GM20431 (cell line): ENCODE measurements around the gene KDM4B.
"Not testable (repeated sequence)": the region's sequence is repeated elsewhere in the genome, so short reads cannot be mapped to it uniquely, and the experiment has no call there.

Source experiments
- in situ Hi-C: fragments of 300-500 bp; cut with MseI, MboI; formaldehyde crosslinking; loops from one replicate; pipeline ENCODE4 v1.15.0; 2020; ENCODE audit warnings: low sequenced_read_pairs; ENCODE audit not compliant: unreplicated experiment

KDM4B gene

DNA sequence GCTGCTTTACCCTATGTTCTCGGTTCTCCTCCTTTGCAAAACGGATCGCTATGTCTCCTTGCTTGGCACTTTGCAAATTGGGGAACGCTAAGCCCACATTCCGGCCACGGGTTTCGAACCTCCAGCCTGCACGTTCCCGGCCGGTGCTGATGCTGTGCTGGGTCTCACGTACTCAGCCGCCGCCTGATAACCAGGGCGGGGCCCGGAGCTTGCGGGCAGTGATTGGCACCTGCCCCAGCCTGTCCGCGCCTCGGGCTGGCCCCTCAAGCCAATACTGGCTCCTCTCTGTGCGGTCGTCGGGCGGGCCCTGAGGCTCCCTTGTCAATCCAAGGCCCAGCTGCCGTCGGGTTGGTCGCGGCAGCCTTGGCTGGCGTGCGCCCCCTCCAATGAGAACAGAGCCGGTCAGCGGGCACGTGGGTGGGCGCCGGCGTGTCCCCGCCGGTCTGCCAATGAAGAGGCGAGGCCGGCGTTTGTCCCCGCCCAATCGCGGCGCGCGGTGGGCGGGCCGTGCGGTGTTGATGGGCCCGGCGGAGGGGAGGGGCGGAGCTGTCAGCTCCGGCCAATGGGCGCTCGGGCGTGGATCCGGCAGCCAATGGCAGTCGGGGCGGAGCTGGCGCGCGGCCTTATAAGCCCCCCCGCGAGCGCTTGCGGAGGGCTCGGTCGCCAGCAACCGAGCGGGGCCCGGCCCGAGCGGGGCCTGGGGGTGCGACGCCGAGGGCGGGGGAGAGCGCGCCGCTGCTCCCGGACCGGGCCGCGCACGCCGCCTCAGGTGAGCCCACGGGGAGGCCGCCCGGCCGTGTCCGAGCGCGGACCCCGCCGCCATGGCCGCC lies at the start of gene KDM4B:
Gene KDM4B (plus strand): TSS at position 652 of the 830 bp plus-strand sequence. CDS start 63,778 bp downstream, outside the sequence.
- in situ Hi-C loops, result no loop called here

DNA sequence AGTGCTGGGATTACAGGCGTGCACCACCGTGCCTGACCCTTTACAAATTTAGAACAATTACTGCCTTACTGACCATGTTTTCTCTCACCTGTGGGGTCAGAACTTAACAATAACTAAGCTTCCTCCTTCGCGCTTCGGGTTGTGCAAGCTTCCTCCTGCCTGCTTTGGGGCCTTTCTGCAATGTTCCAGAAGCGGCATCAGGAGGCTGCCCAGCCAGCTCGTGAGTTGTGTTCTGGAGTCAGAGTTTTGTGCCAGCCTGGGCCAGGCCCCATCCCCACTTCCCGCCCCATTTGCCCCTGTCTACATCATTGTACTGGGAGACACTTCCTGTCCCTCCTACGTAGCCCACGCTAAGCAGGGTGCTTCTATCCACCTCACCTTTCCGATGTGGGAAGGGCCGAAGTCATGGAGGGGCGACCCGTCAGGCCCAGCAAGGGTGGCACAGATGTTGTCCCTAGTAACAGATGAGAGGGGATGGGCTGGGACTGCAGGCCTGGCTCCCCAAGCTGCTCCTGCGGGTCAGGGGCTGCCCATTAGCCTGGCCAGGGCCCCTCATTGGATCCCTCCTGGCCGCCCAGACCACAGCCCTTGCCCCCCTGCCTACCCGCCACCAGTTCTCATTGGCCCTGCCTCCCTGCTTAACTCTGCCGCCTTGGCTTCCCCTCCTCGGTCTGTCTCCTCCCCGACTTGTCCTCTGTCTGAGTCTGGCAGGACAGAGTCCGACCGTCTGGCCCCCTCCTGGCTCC lies 46.2 kb upstream of the KDM4B start:
- in situ Hi-C loops, result no loop called here

DNA sequence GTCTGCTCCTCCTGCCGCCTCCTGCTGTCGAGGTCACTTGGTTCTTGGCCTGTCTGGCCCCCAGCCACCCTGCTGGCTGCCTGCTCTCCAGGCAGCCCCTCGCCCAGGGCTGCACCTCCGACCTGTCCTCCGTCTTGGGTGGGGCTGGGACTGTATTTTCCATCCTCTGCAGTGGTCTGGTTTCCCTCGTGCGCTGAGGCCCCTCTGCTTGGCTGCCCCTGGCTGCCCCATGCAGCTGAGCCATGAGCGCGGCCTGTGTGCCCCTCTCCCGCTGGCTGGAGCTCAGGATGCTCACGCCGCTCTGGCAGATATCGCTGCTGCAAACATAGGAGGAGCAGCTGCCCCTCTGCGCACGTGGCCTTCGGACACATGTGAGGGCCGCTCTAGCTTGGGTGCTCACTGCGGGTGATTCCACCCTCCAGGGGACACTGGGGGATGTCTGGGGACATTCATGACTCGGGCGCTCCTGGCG lies 45.6 kb upstream of the KDM4B start:
- in situ Hi-C loops, result no loop called here

DNA sequence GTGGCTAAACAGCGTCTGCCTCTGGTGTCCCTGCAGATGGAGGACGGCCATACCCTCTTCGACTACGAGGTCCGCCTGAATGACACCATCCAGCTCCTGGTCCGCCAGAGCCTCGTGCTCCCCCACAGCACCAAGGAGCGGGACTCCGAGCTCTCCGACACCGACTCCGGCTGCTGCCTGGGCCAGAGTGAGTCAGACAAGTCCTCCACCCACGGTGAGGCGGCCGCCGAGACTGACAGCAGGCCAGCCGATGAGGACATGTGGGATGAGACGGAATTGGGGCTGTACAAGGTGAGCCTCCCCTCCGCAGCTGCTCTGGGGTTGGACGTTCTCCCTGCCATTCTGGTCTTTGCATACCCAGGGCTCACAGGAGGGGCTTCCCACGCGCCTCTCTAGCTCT lies 39.7 kb upstream of the KDM4B start:
- in situ Hi-C loops, result no loop called here

DNA sequence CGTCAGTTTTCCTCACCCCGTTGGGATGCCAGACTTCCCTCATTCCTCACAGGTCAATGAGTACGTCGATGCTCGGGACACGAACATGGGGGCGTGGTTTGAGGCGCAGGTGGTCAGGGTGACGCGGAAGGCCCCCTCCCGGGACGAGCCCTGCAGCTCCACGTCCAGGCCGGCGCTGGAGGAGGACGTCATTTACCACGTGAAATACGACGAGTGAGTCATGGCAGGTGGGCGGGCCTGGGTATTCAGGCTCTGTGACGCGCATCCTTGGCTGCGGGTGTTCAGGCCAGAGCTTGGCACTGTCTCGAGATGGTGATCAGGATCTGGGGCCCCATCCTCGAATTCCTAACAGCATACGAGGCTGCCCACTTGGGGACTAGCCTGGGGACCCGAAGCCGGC lies 38.2 kb upstream of the KDM4B start:
- in situ Hi-C loops, result no loop called here

DNA sequence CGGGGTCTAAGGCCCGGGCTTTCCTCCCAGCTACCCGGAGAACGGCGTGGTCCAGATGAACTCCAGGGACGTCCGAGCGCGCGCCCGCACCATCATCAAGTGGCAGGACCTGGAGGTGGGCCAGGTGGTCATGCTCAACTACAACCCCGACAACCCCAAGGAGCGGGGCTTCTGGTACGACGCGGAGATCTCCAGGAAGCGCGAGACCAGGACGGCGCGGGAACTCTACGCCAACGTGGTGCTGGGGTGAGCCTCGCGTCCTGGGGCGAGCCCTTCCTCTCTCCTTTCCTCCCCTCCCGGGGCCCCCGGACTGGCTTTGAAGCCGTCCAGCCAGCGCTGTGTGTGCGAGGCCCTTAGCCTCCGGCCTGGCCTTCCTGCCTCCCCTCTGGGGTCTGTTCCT lies 36.2 kb upstream of the KDM4B start:
- in situ Hi-C loops, result no loop called here

DNA sequence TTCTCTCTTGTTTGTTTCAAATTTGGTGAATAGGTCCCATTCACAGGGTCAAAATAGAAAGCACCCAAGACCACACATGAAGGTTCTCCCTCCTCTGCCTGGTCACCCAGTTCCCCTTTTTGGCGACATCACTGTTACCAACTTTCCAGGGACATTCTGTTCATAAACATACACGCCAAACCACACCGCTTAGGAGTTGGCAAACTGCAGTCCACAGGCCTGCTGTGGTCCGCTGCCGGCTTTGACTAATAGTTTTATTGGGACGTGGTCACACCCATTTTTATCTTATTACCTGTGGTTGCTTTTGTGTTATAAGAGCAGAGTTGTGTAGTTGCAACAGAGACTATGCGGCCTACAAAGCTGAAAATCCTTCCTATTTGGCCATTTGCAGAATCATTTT lies 35.4 kb upstream of the KDM4B start:
- in situ Hi-C loops, result no loop called here

DNA sequence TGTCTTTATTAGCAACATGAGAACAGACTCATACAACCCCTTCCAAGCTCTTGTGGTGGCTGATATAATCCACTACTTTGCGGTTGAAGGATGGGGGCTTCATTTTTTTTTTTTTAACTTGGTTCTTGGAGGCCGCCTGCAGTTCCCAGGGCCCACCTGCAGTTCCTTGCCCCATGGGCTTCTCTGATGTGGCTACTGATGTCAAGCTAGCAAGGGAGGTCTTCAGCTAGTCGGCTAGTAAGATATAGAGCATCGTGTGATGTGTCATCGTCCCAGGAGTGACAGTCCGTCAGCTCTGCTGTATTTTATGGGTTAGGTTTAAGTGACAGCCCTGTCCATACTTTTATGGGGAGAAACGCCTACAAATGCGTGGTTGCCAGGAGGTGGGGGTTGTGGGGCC lies 33.5 kb upstream of the KDM4B start:
- in situ Hi-C loops, result no loop called here

DNA sequence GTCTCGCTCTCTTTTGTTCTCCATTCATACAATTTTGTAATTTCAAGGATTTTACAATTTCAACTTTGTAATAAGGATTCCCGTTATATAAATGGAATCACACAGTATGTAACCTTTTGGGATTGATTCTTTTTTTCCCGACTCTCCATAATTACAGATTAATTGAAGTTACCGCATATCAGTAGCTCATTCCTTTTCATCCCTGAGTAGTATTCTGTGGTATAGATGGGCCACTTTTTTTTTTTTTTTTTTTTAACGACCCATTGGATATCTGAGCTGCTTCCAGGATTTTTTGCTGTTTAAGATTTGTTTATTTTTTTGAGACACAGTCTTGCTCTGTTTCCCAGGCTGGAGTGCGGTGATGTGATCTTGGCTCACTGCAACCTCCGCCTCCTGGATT lies 31.9 kb upstream of the KDM4B start:
- in situ Hi-C loops, result no loop called here

DNA sequence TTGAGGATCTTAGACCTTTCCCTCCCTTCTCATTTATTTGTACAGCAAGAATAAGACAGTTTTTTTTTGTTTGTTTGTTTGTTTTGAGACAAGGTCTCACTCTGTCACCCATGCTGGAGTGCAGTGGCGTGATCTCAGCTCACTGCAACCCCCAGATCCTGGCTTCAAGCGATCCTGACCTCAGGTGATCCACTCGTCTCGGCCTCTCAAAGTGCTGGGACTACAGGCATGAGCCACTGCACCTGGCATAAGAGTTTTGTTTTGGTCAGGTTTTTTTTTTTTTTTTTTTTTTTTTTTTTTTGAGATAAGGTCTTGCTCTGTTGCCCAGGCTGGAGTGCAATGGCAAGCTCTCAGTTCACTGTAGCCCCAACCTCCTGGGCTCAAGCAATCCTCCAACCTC lies 30.5 kb upstream of the KDM4B start:
- in situ Hi-C loops, result not testable (repeated sequence)

DNA sequence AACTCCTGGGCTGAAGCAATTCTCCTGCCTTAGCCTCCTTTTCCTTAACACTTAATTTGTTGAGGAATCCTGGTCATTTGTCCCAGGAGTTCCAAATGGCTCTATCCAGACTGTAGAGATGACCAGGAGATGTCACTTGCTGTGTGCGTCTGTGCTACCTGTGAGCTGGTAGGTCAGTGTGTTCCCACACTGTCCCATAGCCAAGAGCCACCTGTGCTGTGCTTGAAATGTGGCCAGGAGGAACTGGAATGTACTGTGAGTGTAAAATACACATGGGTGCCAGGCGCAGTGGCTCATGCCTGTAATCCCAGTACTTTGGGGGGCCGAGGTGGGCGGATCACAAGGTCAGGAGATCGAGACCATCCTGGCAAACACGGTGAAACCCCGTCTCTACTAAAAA lies 29.4 kb upstream of the KDM4B start:
- in situ Hi-C loops, result no loop called here

DNA sequence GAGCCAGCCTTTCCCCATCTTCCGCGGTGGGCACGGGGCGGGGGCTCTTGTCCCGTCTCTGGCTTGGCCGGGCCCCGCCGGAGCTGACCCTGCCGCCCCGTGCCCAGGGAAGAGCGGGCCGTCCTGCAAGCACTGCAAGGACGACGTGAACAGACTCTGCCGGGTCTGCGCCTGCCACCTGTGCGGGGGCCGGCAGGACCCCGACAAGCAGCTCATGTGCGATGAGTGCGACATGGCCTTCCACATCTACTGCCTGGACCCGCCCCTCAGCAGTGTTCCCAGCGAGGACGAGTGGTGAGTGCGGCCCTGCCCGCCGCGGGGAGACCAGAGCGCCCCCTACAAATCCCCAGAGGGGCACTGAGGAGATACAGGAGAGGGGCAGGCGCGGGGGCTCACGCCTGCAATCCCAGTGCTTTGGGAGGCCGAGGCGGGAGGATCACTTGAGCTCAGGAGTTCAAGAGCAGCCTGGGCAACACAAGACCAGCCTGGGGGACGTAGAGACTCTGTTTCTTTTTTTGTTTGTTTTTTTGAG lies 27.2 kb upstream of the KDM4B start:
- in situ Hi-C loops, result not testable (repeated sequence)

DNA sequence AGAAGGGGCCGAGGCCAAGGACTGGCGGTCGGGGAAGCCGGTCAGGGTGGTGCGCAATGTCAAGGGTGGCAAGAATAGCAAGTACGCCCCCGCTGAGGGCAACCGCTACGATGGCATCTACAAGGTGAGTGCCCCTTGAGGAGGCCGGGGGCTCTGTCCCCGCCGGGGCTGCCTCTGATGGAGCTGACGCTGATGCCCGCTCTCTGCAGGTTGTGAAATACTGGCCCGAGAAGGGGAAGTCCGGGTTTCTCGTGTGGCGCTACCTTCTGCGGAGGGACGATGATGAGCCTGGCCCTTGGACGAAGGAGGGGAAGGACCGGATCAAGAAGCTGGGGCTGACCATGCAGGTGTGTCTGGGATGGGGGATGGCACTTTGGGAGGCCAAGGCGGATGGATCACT lies 18.3 kb upstream of the KDM4B start:
- in situ Hi-C loops, result not testable (repeated sequence)

DNA sequence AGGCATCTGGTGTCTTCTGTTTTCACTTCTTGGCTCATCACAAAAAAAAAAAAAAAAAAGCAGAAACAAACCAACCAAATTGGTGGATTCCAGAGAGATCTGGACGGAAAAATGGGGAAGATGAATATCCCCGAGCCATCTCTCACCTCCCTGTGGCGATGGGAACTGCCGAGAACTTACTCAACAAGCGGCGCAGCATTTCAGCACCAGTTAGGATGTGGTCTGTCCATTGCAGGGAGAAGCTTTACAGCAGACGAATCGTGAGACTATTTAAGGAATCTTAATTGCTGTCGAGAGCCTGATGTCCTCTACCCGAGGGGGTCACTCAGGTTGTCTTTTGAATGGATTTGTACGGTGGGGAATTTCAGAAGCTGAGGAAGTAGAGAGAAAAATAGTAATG lies 17.3 kb upstream of the KDM4B start:
- in situ Hi-C loops, result no loop called here

DNA sequence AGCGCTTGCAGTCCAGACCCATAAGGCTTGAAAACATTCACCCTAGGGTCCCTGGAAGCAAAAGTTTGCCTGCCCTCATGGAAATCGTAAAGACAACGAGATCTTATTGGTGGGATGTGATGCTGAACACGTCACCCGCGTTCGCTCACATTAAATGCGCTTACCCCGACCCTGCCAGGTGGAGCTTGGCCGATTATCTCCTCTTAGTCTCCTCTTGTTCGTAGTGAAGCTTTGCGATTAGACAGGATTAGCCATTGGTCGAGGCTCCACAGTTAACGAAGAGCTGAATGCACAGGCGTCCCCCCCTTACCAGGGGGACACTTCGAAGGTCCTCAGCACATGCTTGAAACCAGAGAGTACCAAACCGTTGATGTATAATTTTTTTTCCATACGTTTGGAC lies 16.0 kb upstream of the KDM4B start:
- in situ Hi-C loops, result no loop called here

DNA sequence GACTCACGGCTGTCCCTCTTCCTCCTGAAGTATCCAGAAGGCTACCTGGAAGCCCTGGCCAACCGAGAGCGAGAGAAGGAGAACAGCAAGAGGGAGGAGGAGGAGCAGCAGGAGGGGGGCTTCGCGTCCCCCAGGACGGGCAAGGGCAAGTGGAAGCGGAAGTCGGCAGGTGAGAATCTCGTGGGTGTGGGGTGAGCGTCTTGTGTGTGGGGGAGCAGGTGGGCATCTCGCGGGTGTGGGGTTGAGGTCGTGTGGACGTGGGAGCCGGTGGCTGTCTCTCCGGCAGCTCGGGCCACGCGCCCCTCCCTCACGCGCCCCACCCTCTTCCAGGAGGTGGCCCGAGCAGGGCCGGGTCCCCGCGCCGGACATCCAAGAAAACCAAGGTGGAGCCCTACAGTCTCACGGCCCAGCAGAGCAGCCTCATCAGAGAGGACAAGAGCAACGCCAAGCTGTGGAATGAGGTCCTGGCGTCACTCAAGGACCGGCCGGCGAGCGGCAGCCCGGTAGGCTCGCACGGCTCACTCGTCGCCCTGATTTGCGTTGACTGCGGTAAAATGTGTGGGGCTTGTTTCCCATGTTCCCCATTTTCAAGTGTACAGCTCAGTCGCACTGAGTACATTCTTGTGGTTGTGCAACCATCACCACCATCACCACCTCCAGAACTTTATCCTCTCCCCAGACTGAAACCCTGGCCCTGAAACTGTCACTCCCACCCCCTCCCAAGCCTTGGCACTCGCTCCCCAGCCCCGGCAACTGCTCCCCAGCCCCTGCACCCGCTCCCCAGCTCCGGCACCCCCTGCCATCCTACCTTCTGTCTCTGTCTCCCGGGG lies 14.4 kb upstream of the KDM4B start:
- in situ Hi-C loops, result not testable (repeated sequence)

DNA sequence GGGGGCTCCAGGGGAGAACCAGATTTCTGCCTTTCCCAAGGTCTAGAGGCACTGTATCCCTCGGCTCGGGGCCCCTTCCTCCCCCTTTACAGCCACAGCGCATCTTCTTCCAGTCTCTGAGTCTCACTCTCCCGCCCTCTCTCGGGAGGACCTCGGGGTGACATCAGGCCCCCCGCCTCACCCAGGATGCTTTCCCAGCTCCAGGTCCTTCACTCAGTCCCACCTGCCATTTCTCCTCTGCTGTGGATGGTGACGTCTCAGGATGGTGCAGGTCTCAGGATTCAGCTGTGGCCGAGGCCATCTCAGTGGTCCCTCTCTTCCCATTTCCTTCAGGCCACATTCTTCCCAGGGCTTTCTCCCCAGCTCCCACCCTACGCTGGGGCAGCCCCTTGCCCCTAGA lies 13.6 kb upstream of the KDM4B start:
- in situ Hi-C loops, result no loop called here

DNA sequence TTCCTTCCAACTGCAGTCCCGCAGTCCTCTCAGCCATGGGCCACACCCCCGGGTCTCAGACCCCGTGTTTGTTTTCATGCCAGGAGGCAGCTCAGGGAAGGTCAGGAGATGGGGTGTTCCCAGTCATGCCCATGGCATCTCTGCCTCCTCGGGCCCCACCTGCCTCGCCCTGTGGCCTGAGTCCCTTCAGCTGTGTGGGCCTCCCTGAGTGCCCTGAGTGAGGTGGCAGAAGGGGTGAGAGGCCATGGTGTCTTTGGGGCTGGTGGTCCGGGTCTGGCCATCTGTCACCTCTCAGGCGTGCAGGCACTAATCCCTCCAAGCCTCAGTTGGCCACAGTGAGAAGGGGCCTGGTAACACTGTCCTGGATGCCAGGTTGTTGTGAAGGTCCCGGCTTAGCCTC lies 10.9 kb upstream of the KDM4B start:
- in situ Hi-C loops, result no loop called here

DNA sequence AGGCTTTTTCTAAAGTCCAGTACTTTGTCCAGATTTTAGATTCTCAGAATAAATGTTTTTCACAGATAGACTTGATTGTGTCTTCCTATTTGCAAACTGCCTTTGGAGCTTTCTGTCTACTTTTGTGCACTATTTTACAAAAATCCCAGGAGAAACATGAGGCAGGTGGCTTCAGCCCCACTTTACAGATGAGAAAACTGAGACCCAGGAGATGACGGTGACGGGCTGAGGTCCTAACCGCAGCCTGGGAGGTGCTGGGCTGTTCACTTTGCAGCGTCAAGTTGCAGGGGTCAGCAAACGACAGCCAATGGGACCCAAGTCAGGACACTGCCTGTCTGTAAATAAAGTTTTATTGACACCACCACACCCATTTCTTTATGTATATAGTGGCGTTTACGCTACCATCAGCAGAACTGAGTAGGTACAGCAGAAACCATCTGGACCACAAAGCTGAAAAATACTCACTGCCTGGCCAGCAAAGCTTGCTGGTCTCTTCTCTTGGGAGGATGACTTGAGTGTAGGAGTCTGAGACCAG lies 6.8 kb upstream of the KDM4B start:
- in situ Hi-C loops, result no loop called here

DNA sequence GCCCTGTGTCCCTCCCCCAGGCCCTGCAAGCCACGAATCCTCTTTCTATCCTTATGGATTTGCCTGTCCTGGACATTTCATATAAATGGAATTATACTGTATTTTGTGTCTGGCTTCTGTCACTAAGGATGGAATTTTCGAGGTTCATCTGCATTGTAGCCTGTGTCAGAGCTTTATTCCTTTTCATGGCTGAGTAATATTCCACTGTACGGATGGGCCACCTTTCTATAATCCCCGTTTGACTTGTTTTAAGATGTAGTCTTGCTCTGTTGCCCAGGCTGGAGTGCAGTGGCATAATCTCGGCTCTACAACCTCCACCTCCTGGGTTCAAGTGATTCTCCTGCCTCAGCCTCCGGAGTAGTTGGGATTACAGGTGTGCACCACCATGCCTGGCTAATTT lies 3.9 kb upstream of the KDM4B start:
- in situ Hi-C loops, result no loop called here
